Suprapubic skin (tissue), 4 donors: ENCODE measurements around the gene FSD2. TPM values are rescaled to one million over a fixed set of nuclear protein-coding genes. Genes with fewer than 3 reads are reported as not detected.
"Not testable (repeated sequence)": the region's sequence is repeated elsewhere in the genome, so short reads cannot be mapped to it uniquely, and the experiment has no call there.

Experiments
- DNase-seq, 2 donors: peaks; one replicate each; pipeline ENCODE4 v3.0.0-alpha.2; 2019; ENCODE audit warnings: low spot score in 2 of 2
- H3K27ac ChIP-seq: fragments of 200-600 bp; sonication (generic); one replicate; pipeline ENCODE4 v1.5.1; 2019
- H3K27me3 ChIP-seq: fragments of 200-600 bp; sonication (generic); one replicate; pipeline ENCODE4 v1.5.1; 2019
- H3K36me3 ChIP-seq: fragments of 200-600 bp; sonication (generic); one replicate; pipeline ENCODE4 v1.5.1; 2019
- H3K4me1 ChIP-seq: fragments of 200-600 bp; sonication (generic); one replicate; pipeline ENCODE4 v1.5.1; 2019
- H3K4me3 ChIP-seq: fragments of 200-600 bp; sonication (generic); one replicate; pipeline ENCODE4 v1.5.1; 2019; ENCODE audit warnings: mild to moderate bottlenecking
- H3K9me3 ChIP-seq: fragments of 200-600 bp; sonication (generic); one replicate; pipeline ENCODE4 v1.5.1; 2019
- CTCF ChIP-seq, 2 donors: fragments of 200-600 bp in 1 of 2; fragments of 450-650 bp in 1 of 2; sonication (generic) in 1 of 2; IDR thresholded peaks; one replicate each; pipeline ENCODE4 v1.5.1; 2016 to 2019; ENCODE audit warnings: antibody characterized with exemption in 2 of 2, mild to moderate bottlenecking in 1 of 2, moderate library complexity in 1 of 2
- EP300 ChIP-seq: sonication (generic); formaldehyde crosslinking; IDR thresholded peaks from one replicate; pipeline ENCODE4 v1.6.1; 2017; ENCODE audit warnings: antibody characterized with exemption
- POLR2A ChIP-seq, 2 donors: fragments of 450-650 bp; IDR thresholded peaks; one replicate each; pipeline ENCODE4 v1.6.1; 2017; ENCODE audit warnings: antibody characterized with exemption in 2 of 2, mild to moderate bottlenecking in 2 of 2, moderate library complexity in 2 of 2
- POLR2AphosphoS5 ChIP-seq, 3 donors: sonication (generic); formaldehyde crosslinking; IDR thresholded peaks; one replicate each; pipeline ENCODE4 v1.6.1; 2017; ENCODE audit warnings: antibody characterized with exemption in 3 of 3
- WGBS: methylation state at CpG from one replicate; pipeline ENCODE4 v1.1.5; 2018; 5-methylcytosine and 5-hydroxymethylcytosine counted together
- total RNA-seq, 4 donors: library from RNA; depleted of rRNA; stranded (reverse); fragments of >200 nt; gene quantifications; one replicate each; pipeline ENCODE4 v1.1.0, GENCODE V29; 2016

FSD2 gene
- total RNA-seq, 4 donors from 2014 or later: 0.40 TPM; not detected in 3

- TF ChIP-seq CTCF (IDR thresholded peaks at IDR 0.05) (no peak), POLR2AphosphoS5 (IDR thresholded peaks at IDR 0.05) (no peak), EP300 (no peak), POLR2A (IDR thresholded peaks at IDR 0.05) (no peak)
- 91% methylated on average over 18 of the region's 18 CpGs for WGBS
- H3K27me3 ChIP-seq: no peaks in the 10 kb centered on the region
- H3K36me3 ChIP-seq: peaks cover 96% of the 10 kb centered on the region
- peaks cover 10% of the 10 kb centered on the region for H3K4me1 ChIP-seq
- H3K9me3 ChIP-seq: no peaks in the 10 kb centered on the region
- no peak overlapping the region for H3K27ac ChIP-seq
- H3K4me3 ChIP-seq: no peak overlapping the region
- DNase-seq: no peak
Observed at GRCh38 chr15:82830427-82831173, 24.7 kb upstream of the FSD2 start.

- Histone ChIP-seq H3K36me3 (peaks cover 96% of the 10 kb centered on the region), H3K27ac (no peak overlapping the region), H3K27me3 (no peaks in the 10 kb centered on the region), H3K9me3 (no peaks in the 10 kb centered on the region), H3K4me3 (no peak overlapping the region), H3K4me1 (peaks cover 10% of the 10 kb centered on the region)
- DNase-seq: no peak
- WGBS: 92% methylated on average over 4 of the region's 4 CpGs
- TF ChIP-seq POLR2A (IDR thresholded peaks at IDR 0.05): no peak
- TF ChIP-seq POLR2AphosphoS5 (IDR thresholded peaks at IDR 0.05): no peak
- TF ChIP-seq CTCF (IDR thresholded peaks at IDR 0.05): no peak
- TF ChIP-seq EP300: no peak
Observed at GRCh38 chr15:82829234-82829633, 23.4 kb upstream of the FSD2 start.

- Histone ChIP-seq H3K27me3 (no peaks in the 10 kb centered on the region), H3K4me1 (peaks cover 10% of the 10 kb centered on the region), H3K27ac (no peak overlapping the region), H3K36me3 (peaks cover 95% of the 10 kb centered on the region), H3K4me3 (no peak overlapping the region), H3K9me3 (no peaks in the 10 kb centered on the region)
- no peak for DNase-seq
- no peak for TF ChIP-seq EP300
- TF ChIP-seq CTCF (IDR thresholded peaks at IDR 0.05): no peak
- TF ChIP-seq POLR2AphosphoS5 (IDR thresholded peaks at IDR 0.05): no peak
- TF ChIP-seq POLR2A (IDR thresholded peaks at IDR 0.05): no peak
- 73% methylated on average over 1 of the region's 1 CpG for whole genome bisulfite sequencing
Observed at GRCh38 chr15:82828075-82828474, 22.2 kb upstream of the FSD2 start.

- no peaks in the 10 kb centered on the region for H3K27me3 ChIP-seq
- H3K27ac ChIP-seq: no peak overlapping the region
- H3K4me1 ChIP-seq: no peaks in the 10 kb centered on the region
- no peaks in the 10 kb centered on the region for H3K9me3 ChIP-seq
- peaks cover 87% of the 10 kb centered on the region for H3K36me3 ChIP-seq
- TF ChIP-seq CTCF (IDR thresholded peaks at IDR 0.05) (no peak), POLR2AphosphoS5 (IDR thresholded peaks at IDR 0.05) (no peak), POLR2A (IDR thresholded peaks at IDR 0.05) (no peak)
- no peak overlapping the region for H3K4me3 ChIP-seq
- no peak for DNase-seq
- 76% methylated on average over 5 of the region's 5 CpGs for WGBS
Observed at GRCh38 chr15:82823049-82823448, 17.2 kb upstream of the FSD2 start.

- H3K27me3 ChIP-seq, DNase-seq, H3K27ac ChIP-seq, H3K9me3 ChIP-seq, H3K4me3 ChIP-seq, H3K4me1 ChIP-seq: not testable (repeated sequence)
- H3K36me3 ChIP-seq: peaks cover 86% of the 10 kb centered on the region
Observed at GRCh38 chr15:82821851-82822250, 16.0 kb upstream of the FSD2 start.

GRCh38 chr15:82821396-82821795 is 15.5 kb upstream of the FSD2 start:
- H3K27me3 ChIP-seq, H3K27ac ChIP-seq, H3K4me3 ChIP-seq, H3K4me1 ChIP-seq, H3K9me3 ChIP-seq, DNase-seq: not testable (repeated sequence)
- H3K36me3 ChIP-seq: peaks cover 86% of the 10 kb centered on the region
- 79% methylated on average over 3 of the region's 3 CpGs for WGBS
